ENCODE measurements around the gene OTOA.
"Not testable (repeated sequence)": the region's sequence is repeated elsewhere in the genome, so short reads cannot be mapped to it uniquely, and the experiment has no call there.

DNA sequence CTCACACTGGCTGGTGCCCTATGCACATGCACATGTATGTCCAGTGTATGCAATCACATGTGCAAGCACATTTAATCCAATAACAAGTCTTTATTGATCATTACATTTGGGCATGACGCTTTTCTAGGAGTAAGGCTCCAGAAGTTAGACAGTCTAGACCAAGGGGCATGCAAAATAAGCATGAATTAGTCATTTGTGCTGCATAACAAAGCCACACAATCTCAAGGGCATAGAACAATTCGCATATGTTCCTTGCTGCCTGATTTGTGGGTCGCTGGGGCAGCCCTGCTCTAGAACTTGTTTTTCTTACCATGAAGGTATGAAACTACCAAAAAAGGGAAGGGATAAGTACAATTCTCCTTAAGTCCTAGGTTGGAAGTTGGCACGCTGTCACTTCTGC lies 67.5 kb downstream of the OTOA start:
- TF ChIP-seq CTCF (IDR thresholded peaks at IDR 0.05); ZFX (IDR thresholded peaks at IDR 0.05; ENCODE audit: borderline replicate concordance): not testable (repeated sequence)
